Measurements from ENCODE around the gene NLRC3.
"Not testable (repeated sequence)": the region's sequence is repeated elsewhere in the genome, so short reads cannot be mapped to it uniquely, and the experiment has no call there.

Gene NLRC3

GRCh38 chr16:3510416-3510815 is 66.8 kb downstream of the NLRC3 start:
- DNase-seq, result no peak

- no peak for DNase-seq
These were observed 67.7 kb downstream of the NLRC3 start for GRCh38 chr16:3509470-3509928.

- no peak for DNase-seq
These were observed 68.5 kb downstream of the NLRC3 start for GRCh38 chr16:3508736-3509135.

- DNase-seq, result no peak
These were observed 73.7 kb downstream of the NLRC3 start for GRCh38 chr16:3503523-3503922.

- DNase-seq, result no peak
These were observed 75.3 kb downstream of the NLRC3 start for GRCh38 chr16:3501783-3502400.

- not testable (repeated sequence) for DNase-seq
These were observed 75.8 kb downstream of the NLRC3 start for GRCh38 chr16:3501412-3501761.

GRCh38 chr16:3498988-3499387 is 78.2 kb downstream of the NLRC3 start:
- no peak for DNase-seq

- no peak for DNase-seq
These were observed 79.4 kb downstream of the NLRC3 start for GRCh38 chr16:3497771-3498170.

GRCh38 chr16:3496386-3496785 is 80.8 kb downstream of the NLRC3 start:
- no peak for DNase-seq

GRCh38 chr16:3495176-3495575 is 82.0 kb downstream of the NLRC3 start, which contains the start of gene C16orf90:
TSS of gene C16orf90 (minus strand) at chr16:3495489. CDS start at chr16:3495421, 68 bp downstream.
- no peak for DNase-seq

- no peak for DNase-seq
These were observed 82.7 kb downstream of the NLRC3 start for GRCh38 chr16:3494386-3494973.

GRCh38 chr16:3492356-3492755 is 84.8 kb downstream of the NLRC3 start:
- DNase-seq, result no peak

- DNase-seq, result peak in 1 of 2 experiments; percentile 36
These were observed 86.1 kb downstream of the NLRC3 start for GRCh38 chr16:3490911-3491629.

Measured in NCI-H2081 (cell line).